Mesodermal cell (in vitro differentiated cells): ENCODE measurements around the gene SMCHD1.
A peak's percentile ranks its signal among the peaks of the same experiment; 100 is the strongest.

Source experiments
- H3K27ac ChIP-seq: 2 replicates; pipeline ENCODE4 v1.7.0; 2013; ENCODE audit warnings: mild to moderate bottlenecking, low read depth, low read length, moderate library complexity; ENCODE audit not compliant: severe bottlenecking
- H3K36me3 ChIP-seq: 2 replicates; pipeline ENCODE4 v1.7.1; 2013; ENCODE audit warnings: mild to moderate bottlenecking, low read length, moderate library complexity; ENCODE audit not compliant: control insufficient read depth, insufficient read depth
- H3K4me1 ChIP-seq: one replicate; pipeline ENCODE4 v1.7.1; 2013; ENCODE audit warnings: mild to moderate bottlenecking, low read length; ENCODE audit not compliant: insufficient read depth, control insufficient read depth, poor library complexity, severe bottlenecking
- H3K4me3 ChIP-seq: 2 replicates; pipeline ENCODE4 v1.7.0; 2013; ENCODE audit warnings: low read length, control low read depth, mild to moderate bottlenecking; ENCODE audit not compliant: insufficient read depth, poor library complexity, severe bottlenecking; ENCODE audit errors: extremely low read depth
- H3K9me3 ChIP-seq: 2 replicates; pipeline ENCODE4 v1.7.1; 2013; ENCODE audit warnings: mild to moderate bottlenecking, low read length, moderate library complexity; ENCODE audit not compliant: control insufficient read depth
- whole genome bisulfite sequencing, 2 experiments: methylation state at CpG; one replicate each; pipeline ENCODE4 v1.1.5; 2013; ENCODE audit warnings: missing lambda C conversion rate in 2 of 2; ENCODE audit not compliant: insufficient coverage in 2 of 2; 5-methylcytosine and 5-hydroxymethylcytosine counted together

The SMCHD1 gene

DNA sequence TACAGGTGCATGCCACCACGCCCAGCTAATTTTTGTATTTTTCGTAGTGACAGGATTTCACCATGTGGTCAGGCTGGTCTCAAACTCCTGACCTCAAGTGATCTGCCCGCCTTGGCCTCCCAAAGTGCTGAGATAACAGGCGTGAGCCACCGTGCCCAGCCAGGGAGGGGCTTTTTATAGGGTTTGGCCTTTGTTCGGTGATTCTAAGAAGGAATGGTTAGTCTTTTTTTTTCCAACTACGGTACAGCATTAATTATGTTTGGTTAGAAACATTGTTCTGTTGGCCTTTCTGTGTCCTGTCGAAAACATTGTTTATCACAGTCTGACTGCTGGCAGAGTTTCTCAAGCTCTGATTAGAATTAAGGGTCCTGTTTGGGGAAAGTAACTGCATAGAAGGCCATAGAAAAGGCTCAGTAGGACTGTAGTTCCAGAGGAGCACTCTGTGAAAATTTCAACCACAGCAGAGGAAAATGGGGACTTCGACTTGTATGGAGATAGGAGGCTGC is 19.3 kb upstream of the SMCHD1 start:
- 91 to 94% methylated on average over 9 of the region's 9 CpGs for WGBS, 2 experiments
- no peak overlapping the region for H3K4me3 ChIP-seq
- H3K27ac ChIP-seq = no peak overlapping the region
- H3K9me3 ChIP-seq = no peaks in the 10 kb centered on the region
- H3K4me1 ChIP-seq = no peaks in the 10 kb centered on the region
- no peaks in the 10 kb centered on the region for H3K36me3 ChIP-seq

DNA sequence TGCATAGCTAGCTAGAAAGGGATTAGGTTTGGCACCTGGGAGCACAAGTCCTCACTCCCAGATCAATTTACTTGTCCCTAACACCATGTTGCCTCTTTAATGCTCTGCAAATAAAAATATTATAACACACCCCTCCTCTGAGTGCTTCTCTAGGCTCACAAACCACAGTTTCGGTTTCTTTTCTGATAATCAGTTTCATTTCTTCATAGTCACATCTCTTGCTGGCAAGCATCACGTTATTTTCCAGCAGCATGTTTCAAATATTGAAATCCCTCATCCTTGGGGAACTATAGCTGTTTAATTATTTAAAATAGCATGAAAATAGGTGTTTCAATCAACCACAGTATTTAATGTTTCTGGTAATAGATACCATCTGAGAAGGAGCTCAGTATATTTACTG is 13.9 kb upstream of the SMCHD1 start:
- Histone ChIP-seq H3K4me1 (no peaks in the 10 kb centered on the region), H3K27ac (no peak overlapping the region), H3K9me3 (no peaks in the 10 kb centered on the region), H3K36me3 (no peaks in the 10 kb centered on the region), H3K4me3 (no peak overlapping the region)
- WGBS, 2 experiments = 80 to 89% methylated on average over 1 of the region's 2 CpGs

DNA sequence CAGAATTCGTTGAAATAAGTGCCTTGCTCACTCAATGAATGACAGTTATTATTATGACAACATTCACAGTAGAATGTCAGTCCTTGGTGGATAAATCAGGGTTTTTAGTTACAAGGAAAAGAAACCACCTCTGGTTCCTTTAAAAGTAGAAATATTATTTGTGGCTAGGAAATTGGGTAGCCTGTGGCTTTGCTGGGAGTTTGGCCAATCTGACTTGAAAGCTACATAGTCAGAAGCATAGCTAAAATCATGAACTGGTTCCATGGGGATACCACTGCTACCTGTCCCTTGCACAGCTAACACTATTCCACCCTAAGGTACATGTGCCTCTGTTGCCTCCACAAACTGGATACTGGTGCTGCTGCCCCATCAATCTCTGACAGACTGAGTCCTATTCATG is 12.8 kb upstream of the SMCHD1 start:
- H3K9me3 ChIP-seq = no peaks in the 10 kb centered on the region
- H3K4me3 ChIP-seq = no peak overlapping the region
- H3K36me3 ChIP-seq = no peaks in the 10 kb centered on the region
- no CpG with 5 or more reads among the region's 1 CpG for WGBS, 2 experiments
- no peaks in the 10 kb centered on the region for H3K4me1 ChIP-seq
- no peak overlapping the region for H3K27ac ChIP-seq

DNA sequence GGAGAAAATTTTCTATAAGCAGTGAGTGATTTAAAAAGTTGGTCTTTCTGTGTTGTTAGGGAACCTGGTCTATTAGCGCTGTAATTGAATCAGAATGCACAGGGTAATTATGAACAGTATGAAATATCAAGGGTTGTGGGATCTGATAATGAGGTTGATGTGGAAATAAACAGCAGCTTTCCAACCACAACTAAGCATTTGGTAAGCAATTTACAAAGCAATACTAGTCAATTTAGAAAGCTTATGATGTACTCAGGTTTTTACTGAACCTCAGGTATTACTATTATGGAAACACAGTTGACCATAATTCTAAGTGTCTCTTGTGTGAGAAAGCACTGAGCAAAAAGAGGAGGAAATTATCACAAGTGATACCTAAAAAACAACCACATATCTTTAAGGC is 11.0 kb upstream of the SMCHD1 start:
- Histone ChIP-seq H3K4me1 (no peaks in the 10 kb centered on the region), H3K27ac (no peak overlapping the region), H3K9me3 (no peaks in the 10 kb centered on the region), H3K4me3 (no peak overlapping the region), H3K36me3 (no peaks in the 10 kb centered on the region)
- WGBS, 2 experiments = 100% methylated on average over 1 of the region's 1 CpG

DNA sequence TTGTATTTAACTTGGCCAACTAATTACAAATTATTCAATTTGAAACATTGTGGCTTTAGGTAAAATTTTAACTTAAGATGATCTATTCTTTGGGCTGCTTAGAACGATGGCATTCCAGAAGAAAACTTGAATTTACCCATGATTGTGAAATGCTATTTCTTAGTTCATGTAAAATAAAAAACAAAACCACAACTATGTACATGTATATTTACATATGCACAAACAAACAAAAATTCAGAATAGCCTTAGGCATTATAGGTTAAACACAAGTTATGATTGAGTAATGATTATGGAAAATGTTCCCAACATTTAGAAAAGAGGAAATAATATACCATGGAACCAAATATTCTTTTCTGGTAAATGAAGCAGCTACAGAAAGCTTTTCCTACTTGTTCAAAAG is 3.5 kb upstream of the SMCHD1 start:
- WGBS, 2 experiments = no CpG with 5 or more reads among the region's 1 CpG
- no peaks in the 10 kb centered on the region for H3K9me3 ChIP-seq
- H3K36me3 ChIP-seq = no peaks in the 10 kb centered on the region
- no peak overlapping the region for H3K4me3 ChIP-seq
- no peaks in the 10 kb centered on the region for H3K4me1 ChIP-seq
- H3K27ac ChIP-seq = no peak overlapping the region

DNA sequence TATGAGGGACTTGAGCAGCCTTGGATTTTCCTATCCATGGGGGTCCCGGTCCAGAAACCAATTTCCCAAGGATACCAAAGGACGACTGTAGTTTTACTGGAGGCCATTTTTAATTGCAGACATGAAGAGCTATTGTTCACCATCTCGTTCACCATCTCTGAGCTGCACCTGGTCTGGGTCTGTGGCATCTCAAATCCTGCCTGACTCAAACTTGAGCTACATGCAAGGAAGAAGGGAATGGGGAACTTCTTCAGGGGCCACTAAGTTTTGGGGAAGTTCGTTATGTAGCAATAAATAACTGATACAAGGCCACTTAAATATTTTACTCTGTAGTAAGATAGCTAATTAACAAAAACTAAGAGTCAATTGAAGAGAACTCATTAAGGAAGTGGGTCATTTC is 2.1 kb upstream of the SMCHD1 start:
- no peak overlapping the region for H3K4me3 ChIP-seq
- WGBS, 2 experiments = 53 to 89% methylated on average over 1 to 2 of the region's 4 CpGs
- no peaks in the 10 kb centered on the region for H3K4me1 ChIP-seq
- no peak overlapping the region for H3K27ac ChIP-seq
- no peaks in the 10 kb centered on the region for H3K36me3 ChIP-seq
- no peaks in the 10 kb centered on the region for H3K9me3 ChIP-seq

DNA sequence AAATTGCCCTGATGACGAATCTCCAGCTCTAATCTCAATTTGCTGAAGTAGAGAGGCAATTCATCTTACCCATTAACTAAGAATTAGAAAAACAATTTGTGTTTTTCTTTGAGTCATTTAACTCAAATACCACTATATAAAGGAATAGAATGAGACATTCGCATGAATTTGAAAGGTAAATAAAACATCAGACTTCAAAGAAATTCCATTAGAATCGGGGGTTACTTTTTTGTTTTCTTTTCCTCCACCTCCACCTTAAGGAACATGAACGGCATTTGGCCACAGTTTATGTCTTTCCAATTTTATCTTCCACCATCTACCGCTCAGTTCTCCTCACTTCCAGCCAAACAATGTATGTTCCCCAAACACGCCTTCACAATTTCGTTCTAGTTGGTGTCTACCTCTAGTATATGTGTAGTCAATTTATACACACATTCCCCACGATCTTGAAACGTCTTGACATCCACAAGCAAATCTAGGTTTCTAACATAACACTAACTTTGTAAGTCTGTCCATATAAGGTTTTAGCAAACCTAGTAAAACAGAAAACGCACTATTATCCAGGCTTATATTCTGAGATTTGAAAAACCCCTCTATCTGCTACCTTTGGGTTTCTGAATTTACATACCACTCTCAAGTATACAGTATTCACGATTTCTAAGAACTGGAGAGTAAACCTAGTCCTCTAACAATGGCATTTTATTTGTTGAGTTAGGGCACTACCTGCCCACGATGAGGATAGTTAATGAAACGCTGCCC is 1.2 kb upstream of the SMCHD1 start:
- Histone ChIP-seq H3K4me3 (peak overlapping the region; percentile 92), H3K4me1 (peaks cover 2% of the 10 kb centered on the region), H3K36me3 (no peaks in the 10 kb centered on the region), H3K27ac (no peak overlapping the region), H3K9me3 (no peaks in the 10 kb centered on the region)
- WGBS, 2 experiments = 11 to 25% methylated on average over 6 to 7 of the region's 13 CpGs

DNA sequence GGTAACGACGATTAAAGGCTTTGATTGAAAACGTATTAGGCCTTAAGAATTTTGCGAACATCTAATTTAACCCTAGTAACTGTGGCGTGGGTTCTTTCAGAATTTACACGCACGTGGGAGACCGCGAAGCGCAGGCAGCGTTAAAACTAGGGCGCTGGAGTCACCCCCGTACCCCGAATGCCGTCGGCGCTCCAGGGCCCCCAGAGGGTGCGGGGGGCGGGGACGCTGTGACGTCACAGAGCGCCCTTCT is 673 bp upstream of the SMCHD1 start:
- Histone ChIP-seq H3K27ac (peak overlapping the region; percentile 91), H3K4me3 (peak overlapping the region; percentile 92), H3K4me1 (peaks cover 4% of the 10 kb centered on the region), H3K36me3 (no peaks in the 10 kb centered on the region), H3K9me3 (no peaks in the 10 kb centered on the region)
- WGBS, 2 experiments = 2 to 4% methylated on average over 21 to 22 of the region's 22 CpGs

DNA sequence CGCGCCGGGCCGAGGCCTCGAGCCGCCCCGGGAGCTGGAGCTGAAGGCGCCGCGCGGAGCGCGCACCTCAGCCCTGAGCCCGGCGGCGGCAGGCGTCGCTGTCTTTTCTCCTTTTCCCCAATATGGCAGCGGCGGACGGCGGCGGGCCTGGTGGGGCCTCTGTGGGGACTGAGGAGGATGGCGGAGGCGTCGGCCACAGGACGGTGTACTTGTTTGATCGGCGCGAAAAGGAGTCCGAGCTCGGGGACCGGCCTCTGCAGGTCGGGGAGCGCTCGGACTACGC is 369 bp downstream of the SMCHD1 start:
- 1% methylated on average over 20 of the region's 37 CpGs; no CpG with 5 or more reads in 1 of the 2 experiments for WGBS, 2 experiments
- Histone ChIP-seq H3K27ac (peak overlapping the region; percentile 91), H3K4me3 (peak overlapping the region; percentile 92), H3K4me1 (peaks cover 4% of the 10 kb centered on the region), H3K9me3 (no peaks in the 10 kb centered on the region), H3K36me3 (peaks cover 5% of the 10 kb centered on the region)

DNA sequence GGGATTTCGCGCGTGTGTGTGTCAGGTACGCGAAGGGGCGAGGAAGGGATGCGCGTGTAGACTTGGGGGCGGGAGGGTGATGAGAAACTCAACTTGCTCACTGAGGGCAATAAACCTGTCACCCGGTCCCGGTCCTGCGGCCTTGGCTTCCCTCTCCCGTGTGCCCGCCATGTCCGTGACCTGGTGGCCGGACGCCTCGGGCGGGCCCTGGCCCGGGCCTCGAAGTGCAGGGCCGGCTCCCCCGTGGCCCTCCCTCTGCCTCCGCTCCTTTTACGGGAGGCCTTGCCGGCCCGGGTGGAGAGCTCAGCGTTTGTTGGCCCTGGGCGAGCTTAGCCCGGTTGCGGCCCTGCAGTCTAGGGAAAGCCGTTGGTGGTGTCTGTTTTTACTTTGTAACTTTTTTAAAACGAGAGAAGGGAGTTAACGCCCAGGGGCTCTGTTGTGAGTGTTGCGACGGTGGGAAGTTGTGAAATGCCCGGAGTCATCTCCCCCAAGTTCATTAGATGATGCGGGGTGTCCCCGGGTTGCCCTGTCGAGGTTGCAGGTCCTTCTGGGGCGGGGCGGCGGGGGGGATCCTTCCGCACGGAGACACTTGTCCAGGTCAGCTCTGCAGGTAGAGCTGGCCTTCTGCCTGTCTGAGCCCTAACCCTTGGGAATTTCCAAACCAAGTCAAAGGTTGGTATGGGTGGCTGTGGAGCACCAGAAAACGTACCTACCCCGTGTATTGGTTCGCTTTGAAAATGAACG is 883 bp downstream of the SMCHD1 start:
- Histone ChIP-seq H3K9me3 (no peaks in the 10 kb centered on the region), H3K27ac (peak overlapping the region; percentile 91), H3K4me1 (peaks cover 4% of the 10 kb centered on the region), H3K4me3 (peak overlapping the region; percentile 92), H3K36me3 (peaks cover 7% of the 10 kb centered on the region)
- WGBS, 2 experiments = 1% methylated on average over 30 to 39 of the region's 49 CpGs

DNA sequence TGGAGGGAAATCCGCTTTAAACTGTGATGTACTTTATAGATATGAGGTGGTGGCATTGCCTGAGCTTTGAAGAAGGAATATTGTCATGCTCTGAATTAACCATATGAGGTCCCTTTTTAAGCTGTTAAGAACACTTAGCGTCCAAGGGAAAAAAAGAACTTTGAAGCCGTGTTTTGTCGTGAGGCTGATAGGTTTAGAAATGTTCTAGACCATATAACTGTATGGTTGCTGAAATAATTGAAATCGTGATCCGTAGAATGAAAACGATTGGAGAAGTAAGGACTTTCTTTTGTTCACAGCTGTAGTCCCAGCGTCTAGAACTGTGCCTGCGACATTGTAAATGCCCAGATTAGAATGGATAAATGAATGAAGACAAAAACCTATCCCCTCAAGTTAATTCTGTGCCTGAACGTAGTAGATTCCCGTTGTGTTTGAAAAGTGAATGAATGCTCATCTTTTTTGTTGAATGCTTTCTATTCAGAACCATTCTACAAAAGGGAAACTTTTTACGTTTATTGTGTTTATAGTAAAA is 1.5 kb downstream of the SMCHD1 start:
- 10 to 25% methylated on average over 6 to 9 of the region's 12 CpGs for WGBS, 2 experiments
- Histone ChIP-seq H3K36me3 (peaks cover 7% of the 10 kb centered on the region), H3K27ac (peak overlapping the region; percentile 3), H3K4me3 (peak overlapping the region; percentile 92), H3K9me3 (no peaks in the 10 kb centered on the region), H3K4me1 (peaks cover 4% of the 10 kb centered on the region)
